ENCODE results near the gene STARD6.

- no peak for TF ChIP-seq CTCF (IDR thresholded peaks at IDR 0.05)
- no peak for TF ChIP-seq POLR2A (IDR thresholded peaks at IDR 0.05)
Measured at GRCh38 chr18:54351186-54351585, 6.5 kb downstream of the STARD6 start.

Measured in lower leg skin (tissue), 3 donors.